Ovary (tissue), 3 donors: ENCODE data around the gene DDR1.
"Not testable (repeated sequence)": the region's sequence is repeated elsewhere in the genome, so short reads cannot be mapped to it uniquely, and the experiment has no call there.

Experiments
- POLR2A ChIP-seq: fragments of 450-650 bp; IDR thresholded peaks from one replicate; pipeline ENCODE4 v1.6.1; 2017; ENCODE audit warnings: antibody characterized with exemption, mild to moderate bottlenecking, moderate library complexity
- TF ChIP-seq, protein P1 (sequence below), 3 donors: fragments of 450-650 bp in 2 of 3; fragments of 200-600 bp in 1 of 3; IDR thresholded peaks; one replicate each; pipeline versions ENCODE4 v1.5.1 to v1.8.0; 2016 to 2022; ENCODE audit warnings: antibody characterized with exemption in 3 of 3, mild to moderate bottlenecking in 1 of 3
- donor health status: DM: no; HTN: no; CAD: no.

GRCh38 chr6:30859726-30860125, 24.6 kb upstream of the DDR1 start:
- TF ChIP-seq, protein P1, sequence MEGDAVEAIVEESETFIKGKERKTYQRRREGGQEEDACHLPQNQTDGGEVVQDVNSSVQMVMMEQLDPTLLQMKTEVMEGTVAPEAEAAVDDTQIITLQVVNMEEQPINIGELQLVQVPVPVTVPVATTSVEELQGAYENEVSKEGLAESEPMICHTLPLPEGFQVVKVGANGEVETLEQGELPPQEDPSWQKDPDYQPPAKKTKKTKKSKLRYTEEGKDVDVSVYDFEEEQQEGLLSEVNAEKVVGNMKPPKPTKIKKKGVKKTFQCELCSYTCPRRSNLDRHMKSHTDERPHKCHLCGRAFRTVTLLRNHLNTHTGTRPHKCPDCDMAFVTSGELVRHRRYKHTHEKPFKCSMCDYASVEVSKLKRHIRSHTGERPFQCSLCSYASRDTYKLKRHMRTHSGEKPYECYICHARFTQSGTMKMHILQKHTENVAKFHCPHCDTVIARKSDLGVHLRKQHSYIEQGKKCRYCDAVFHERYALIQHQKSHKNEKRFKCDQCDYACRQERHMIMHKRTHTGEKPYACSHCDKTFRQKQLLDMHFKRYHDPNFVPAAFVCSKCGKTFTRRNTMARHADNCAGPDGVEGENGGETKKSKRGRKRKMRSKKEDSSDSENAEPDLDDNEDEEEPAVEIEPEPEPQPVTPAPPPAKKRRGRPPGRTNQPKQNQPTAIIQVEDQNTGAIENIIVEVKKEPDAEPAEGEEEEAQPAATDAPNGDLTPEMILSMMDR (IDR thresholded peaks at IDR 0.05), result not testable (repeated sequence)
- not testable (repeated sequence) for TF ChIP-seq POLR2A
